GM18858 (cell line): ENCODE measurements around the gene CPNE2.
"Not testable (repeated sequence)": the region's sequence is repeated elsewhere in the genome, so short reads cannot be mapped to it uniquely, and the experiment has no call there.

Experiments
- ATAC-seq: cut with Tn5 transposase; IDR thresholded peaks from one replicate; pipeline ENCODE4 v1.9.1; 2021; ENCODE audit not compliant: unreplicated experiment

The CPNE2 gene

GRCh38 chr16:57091975-57092785 lies at the start of gene CPNE2:
CPNE2 (plus strand) TSS chr16:57092583; CDS start chr16:57110743, 18,160 bp downstream.
- no peak for ATAC-seq

DNA sequence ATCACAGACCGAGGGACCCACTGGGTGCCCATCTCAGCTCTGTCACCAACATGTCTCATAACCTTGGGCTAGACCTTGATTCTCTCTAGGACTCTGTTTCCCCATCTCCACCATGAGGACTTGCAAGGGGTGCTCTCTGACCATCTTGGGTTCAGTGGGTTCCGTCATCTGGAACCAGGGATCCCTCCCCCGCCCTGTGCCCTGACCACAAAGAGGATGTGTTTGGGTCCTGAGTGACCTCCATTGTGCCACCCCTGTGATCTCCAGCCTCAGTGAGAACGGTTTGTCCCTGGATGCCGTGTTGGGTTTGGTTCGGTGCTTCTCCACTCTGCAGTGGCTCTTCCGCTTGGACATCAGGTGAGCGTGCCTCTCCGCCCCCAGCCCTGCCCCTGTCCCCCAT lies 49.1 kb upstream of the CPNE2 start:
- ATAC-seq: no peak

DNA sequence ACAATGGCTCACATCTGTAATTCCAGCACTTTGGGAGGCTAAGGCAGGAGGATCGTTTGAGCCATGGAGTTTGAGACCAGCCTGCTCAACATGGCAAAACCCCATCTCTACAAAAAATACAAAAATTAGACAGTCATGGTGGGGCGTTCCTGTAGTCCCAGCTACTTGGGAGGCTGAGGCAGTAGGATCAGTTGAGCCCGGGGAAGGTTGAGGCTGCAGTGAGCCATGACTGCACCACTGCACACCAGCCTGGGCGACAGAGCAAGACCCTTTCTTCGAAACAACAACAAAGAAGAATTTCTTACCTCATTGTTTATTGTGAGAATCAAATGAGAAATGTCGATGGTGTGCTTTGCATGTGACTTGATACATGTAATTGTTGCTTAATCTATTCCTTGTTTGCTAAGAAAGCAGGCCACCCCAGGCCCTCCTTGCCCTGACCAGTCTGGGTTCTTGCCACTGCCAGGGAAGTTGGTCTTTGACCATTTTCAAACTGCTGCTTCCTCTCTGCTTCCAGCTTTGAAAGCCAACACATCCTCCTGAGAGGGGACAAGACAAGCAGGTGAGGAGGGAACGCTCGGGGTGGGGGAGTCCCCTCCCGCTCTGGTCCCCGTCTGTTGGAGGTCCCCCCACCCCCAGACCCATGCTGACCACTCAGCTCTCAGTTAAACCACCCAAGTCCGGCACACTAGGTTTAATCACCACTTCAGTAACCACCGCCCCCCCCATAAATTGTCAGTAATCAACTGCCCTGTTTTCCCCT lies 47.3 kb upstream of the CPNE2 start:
- no peak for ATAC-seq

GRCh38 chr16:57045694-57046381 lies 46.5 kb upstream of the CPNE2 start:
- no peak for ATAC-seq

- no peak for ATAC-seq
Observed at GRCh38 chr16:57048095-57048494, 44.3 kb upstream of the CPNE2 start.

GRCh38 chr16:57049678-57050077 lies 42.7 kb upstream of the CPNE2 start:
- ATAC-seq: peak; percentile 54

- ATAC-seq: no peak
Observed at GRCh38 chr16:57051696-57052228, 40.6 kb upstream of the CPNE2 start.

- ATAC-seq: no peak
Observed at GRCh38 chr16:57053206-57053605, 39.2 kb upstream of the CPNE2 start.

DNA sequence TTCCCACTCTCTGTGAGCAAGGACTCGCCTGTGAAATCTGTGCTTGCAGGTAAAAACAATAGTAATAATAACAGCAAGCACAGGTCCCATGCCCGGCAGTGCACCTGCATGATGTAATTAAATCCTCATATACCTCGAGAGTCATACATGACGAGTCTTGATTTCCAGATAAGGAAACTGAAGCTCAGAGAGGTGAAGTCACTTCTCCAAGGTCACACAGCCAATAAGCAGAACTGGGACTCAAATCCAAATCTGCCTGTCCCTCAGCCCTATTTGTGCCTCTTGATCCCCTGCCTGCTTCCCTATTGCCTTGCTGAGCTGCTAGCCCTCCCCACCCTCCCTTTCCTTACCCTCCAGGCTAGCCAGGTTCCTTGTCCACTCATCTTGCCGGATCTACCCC lies 38.0 kb upstream of the CPNE2 start:
- no peak for ATAC-seq

- ATAC-seq: no peak
Observed at GRCh38 chr16:57054771-57055170, 37.6 kb upstream of the CPNE2 start.

DNA sequence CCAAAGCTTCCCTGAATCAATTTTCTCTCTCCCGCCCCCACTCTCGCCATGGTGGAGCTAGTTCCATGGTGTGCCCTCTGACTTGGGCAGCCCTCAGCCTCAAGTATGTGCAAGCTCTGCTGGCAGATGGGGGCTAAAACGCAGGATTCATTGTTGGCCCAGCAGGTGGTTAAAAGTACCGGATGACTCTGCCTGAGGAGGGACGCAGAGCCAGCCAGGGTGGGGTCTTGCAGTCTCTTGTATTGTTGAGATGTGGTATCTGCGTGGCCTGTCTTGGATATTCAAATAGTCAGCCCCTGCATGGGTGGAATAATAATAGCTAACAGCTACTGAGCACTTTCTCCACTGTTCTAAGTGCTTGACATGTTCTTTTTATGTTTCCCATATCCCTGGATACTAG lies 36.7 kb upstream of the CPNE2 start:
- no peak for ATAC-seq

GRCh38 chr16:57058291-57058861 lies 34.0 kb upstream of the CPNE2 start:
- no peak for ATAC-seq

DNA sequence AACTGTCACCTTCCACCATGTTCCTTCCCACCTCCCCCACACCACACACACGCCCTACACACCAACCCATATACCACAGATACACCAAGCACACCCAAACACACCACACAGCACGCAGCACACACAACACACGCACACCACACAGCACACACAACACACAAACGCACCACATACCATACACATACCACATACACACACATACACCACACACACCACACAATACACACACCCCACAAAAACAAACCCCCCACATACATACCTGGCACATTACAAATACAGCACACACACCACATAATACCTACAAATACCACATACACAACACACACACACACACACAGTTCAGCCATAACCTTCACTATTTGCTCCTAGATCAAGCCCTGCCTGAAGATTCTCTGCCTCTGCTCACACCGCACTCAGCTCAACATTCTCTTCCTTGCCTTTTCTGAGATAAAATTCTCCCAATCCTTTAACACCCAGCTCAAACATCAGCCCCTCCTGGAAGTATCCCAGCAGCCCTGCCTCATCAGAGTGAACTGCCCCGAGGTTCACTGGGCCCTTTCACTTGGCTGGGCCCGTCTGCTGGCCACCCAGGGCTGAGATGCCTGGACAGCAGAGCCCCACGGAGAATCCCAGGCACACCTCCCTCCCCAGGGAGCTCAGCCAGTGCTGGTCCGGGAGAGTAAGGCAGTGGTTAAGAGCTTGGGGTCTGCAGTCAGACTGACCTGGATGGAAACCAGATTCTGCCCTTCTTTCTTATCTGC lies 31.9 kb upstream of the CPNE2 start:
- ATAC-seq: no peak

DNA sequence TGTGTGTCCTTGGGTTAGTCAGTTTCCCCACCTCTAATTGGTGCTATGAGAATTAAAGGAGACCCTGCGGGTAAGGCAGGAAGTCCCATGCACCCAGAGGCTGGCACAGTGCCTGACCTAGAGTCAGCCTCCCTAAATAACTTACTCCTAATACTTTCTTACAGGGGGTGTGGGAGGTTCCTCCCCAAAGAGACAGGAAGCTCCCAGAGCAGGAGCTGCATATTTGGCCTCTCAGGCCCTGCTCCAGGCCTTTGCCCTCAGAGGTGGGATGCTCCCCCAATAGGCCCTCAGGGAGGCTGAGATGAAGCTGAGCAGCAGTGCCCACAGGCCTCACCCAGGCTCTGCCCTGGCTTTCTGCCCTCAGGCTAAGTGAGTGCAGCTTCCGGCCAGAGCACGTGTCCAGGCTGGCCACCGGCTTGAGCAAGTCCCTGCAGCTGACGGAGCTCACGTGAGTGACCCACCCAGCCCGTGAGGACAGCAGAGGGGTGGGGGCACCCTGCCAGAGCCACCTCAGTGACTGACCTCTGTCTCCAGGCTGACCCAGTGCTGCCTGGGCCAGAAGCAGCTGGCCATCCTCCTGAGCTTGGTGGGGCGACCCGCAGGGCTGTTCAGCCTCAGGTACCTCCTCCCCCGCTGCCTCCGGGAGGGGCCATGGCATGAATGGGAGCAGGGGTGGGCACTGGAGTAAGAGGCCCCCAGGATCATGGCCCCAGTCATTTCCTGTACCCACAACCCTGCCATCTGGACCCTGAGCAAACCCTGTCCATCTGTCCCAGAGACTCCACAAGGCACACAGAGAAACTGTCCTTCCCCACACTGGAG lies 31.1 kb upstream of the CPNE2 start:
- no peak for ATAC-seq

GRCh38 chr16:57062329-57062728 lies 30.1 kb upstream of the CPNE2 start:
- ATAC-seq: no peak

DNA sequence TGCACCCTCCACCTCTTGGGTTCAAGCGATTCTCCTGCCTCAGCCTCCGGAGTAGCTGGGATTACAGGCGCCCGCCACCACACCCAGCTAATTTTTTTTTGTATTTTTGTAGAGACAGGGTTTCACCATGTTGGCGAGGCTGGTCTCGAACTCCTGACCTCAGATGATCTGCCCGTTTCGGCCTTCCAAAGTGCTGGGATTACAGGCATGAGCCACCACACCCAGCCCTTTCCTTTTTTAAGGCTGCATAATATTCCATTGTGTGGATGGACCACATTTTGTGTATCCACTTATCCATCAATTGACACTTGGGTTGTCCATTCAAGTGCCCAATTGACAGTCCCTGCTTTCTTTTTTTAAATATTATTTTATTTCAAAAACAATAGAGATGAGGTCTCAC lies 29.2 kb upstream of the CPNE2 start:
- not testable (repeated sequence) for ATAC-seq

GRCh38 chr16:57064995-57065394 lies 27.4 kb upstream of the CPNE2 start:
- no peak for ATAC-seq

- ATAC-seq: no peak
Observed at GRCh38 chr16:57066625-57067024, 25.8 kb upstream of the CPNE2 start.

- ATAC-seq: no peak
Observed at GRCh38 chr16:57067347-57067746, 25.0 kb upstream of the CPNE2 start.

- no peak for ATAC-seq
Observed at GRCh38 chr16:57069053-57069452, 23.3 kb upstream of the CPNE2 start.
